ENCODE measurements around the gene OR2F1. TPM values are rescaled to one million over a fixed set of nuclear protein-coding genes. Genes with fewer than 3 reads are reported as not detected.

The OR2F1 gene
- total RNA-seq, 4 donors from 2014 or later: not detected

DNA sequence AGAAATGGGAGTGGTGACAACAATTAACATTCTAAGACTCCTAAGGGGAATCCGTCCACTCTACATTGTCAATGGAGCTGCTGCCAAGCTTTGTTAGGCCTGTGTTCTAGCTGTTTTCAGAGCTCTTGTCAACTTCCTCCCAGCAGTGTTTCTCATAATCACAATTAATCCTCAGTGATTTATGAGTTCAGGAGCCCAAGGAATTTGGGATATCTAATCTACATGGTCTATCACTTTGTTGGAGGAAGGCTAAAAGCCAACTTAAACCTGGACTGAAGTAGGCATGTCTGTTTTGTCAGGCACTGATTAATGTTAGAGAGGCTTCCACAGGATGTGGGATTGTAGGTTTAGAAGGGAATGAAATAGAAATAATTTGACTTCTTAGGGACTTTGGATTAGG, 29.8 kb upstream of the OR2F1 start:
- no peak for TF ChIP-seq POLR2A (IDR thresholded peaks at IDR 0.05)
- TF ChIP-seq, protein P1, sequence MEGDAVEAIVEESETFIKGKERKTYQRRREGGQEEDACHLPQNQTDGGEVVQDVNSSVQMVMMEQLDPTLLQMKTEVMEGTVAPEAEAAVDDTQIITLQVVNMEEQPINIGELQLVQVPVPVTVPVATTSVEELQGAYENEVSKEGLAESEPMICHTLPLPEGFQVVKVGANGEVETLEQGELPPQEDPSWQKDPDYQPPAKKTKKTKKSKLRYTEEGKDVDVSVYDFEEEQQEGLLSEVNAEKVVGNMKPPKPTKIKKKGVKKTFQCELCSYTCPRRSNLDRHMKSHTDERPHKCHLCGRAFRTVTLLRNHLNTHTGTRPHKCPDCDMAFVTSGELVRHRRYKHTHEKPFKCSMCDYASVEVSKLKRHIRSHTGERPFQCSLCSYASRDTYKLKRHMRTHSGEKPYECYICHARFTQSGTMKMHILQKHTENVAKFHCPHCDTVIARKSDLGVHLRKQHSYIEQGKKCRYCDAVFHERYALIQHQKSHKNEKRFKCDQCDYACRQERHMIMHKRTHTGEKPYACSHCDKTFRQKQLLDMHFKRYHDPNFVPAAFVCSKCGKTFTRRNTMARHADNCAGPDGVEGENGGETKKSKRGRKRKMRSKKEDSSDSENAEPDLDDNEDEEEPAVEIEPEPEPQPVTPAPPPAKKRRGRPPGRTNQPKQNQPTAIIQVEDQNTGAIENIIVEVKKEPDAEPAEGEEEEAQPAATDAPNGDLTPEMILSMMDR (IDR thresholded peaks at IDR 0.05): no peak
- intact Hi-C loops (cut with DNase I): no loop called here
- H3K4me1 ChIP-seq: no peaks in the 10 kb centered on the region
- no peaks in the 10 kb centered on the region for H3K27me3 ChIP-seq
- WGBS, 2 donors: 77 to 79% methylated on average over 1 of the region's 1 CpG
- H3K36me3 ChIP-seq: no peaks in the 10 kb centered on the region
- no peak overlapping the region for H3K4me3 ChIP-seq (replicated peaks in 1 of 3)
- H3K9me3 ChIP-seq: no peaks in the 10 kb centered on the region
- H3K27ac ChIP-seq: no peak overlapping the region
- DNase-seq: no peak

DNA sequence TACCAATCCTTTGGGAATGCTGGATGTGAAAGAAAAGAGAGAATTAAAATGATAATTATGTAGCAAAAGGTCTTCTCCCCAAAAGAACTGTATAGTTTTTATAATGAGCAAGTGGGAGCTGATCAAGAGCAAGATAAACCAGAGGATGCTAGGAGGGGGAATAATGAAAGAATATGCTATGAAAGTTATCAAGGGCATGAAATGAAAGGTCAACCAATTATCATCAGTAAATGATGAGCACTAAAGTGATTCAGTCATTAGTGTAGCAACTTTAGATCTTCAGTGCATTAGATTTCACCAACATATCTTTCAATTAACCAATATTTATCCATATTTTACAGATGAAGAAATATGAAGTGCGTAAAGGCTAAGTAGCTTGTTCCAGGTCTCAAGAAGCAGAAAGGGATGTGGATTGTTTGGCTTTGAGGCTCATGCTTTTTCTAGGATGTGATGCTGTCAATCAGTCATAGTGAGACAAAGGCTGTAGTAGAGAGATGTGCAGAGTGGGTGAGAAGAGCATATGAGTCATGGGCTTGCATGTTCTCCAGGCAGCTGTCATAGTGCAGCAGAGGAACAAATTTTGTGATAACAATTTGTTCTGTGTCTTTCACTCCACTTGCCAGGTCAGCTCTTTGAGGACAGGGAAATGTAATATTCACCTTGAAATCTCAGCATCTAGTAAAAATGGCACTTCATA, 25.3 kb upstream of the OR2F1 start:
- Histone ChIP-seq H3K4me1 (no peaks in the 10 kb centered on the region), H3K27ac (no peak overlapping the region), H3K9me3 (no peaks in the 10 kb centered on the region), H3K4me3 (replicated peaks in 1 of 3) (no peak overlapping the region), H3K36me3 (no peaks in the 10 kb centered on the region), H3K27me3 (no peaks in the 10 kb centered on the region)
- TF ChIP-seq, protein P1 (IDR thresholded peaks at IDR 0.05): no peak
- TF ChIP-seq POLR2A (IDR thresholded peaks at IDR 0.05): no peak
- no peak for DNase-seq
- WGBS, 2 donors: 91 to 98% methylated on average over 1 of the region's 1 CpG
- intact Hi-C loops (cut with DNase I): no loop called here

DNA sequence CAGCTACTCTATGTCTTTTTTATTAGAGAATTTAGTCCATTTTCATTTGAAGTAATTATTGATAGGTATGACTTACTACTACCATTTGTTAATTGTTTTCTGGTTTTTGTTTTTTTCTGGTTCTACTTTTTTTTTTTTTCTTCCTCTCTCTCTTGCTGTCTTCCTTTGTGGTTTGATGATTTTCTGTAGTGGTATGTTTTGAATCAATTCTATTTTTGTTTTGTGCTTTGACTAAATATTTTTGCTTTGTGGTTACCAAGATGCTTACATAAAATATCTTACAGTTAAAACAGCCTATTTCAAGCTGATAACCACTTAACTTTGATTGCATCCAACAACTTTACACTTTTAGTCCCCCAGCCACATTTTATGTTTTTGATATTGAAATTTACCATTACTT, 22.9 kb upstream of the OR2F1 start:
- no peak for DNase-seq
- Histone ChIP-seq H3K27ac (no peak overlapping the region), H3K36me3 (no peaks in the 10 kb centered on the region), H3K4me3 (replicated peaks in 1 of 3) (no peak overlapping the region), H3K4me1 (no peaks in the 10 kb centered on the region), H3K27me3 (no peaks in the 10 kb centered on the region), H3K9me3 (no peaks in the 10 kb centered on the region)
- intact Hi-C loops (cut with DNase I): no loop called here
- TF ChIP-seq, protein P1 (IDR thresholded peaks at IDR 0.05): no peak
- no peak for TF ChIP-seq POLR2A (IDR thresholded peaks at IDR 0.05)

DNA sequence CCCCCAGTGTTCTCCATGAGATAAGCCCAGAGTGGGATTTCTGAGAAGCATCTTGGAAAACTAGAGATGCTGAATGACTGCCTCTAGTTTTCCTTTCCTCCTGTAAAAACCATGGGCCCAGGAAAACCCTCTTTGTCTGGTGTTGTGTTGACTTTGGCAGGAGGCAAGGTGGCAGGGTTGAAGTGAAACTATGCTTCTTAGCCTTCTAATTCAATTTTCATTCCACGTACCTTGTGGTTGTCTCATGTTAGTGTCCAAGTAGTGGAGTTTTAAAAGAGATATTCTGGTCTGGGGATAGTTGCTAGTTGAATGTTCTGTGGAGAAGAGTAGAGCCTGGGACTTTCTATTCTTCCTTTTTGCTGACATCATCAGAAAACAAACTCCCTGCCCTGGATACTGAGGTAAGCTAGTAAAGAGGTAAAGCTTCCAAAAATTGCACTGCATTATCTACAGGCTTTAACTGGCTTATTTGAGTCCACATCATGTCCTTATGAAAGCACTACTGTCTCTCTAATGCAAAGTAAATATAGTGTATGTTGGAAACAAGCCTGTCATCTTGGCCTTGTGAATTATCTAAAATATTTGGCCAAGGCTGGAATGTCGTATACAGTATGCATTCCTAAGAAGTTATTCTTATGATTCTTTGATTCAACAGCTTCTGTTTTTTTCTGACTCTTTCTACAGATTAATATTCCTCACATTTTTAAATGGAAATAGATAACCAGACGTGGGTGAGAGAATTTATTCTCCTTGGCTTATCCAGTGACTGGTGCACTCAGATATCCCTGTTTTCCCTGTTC, 19.9 kb upstream of the OR2F1 start, which contains the start of gene OR2F2:
Gene OR2F2 (plus strand): TSS at position 708 of the 800 bp plus-strand sequence. CDS start 0 bp downstream, at position 708.
- no peak within 1 kb of the TSS for H3K27ac ChIP-seq

More for the DNA sequence above, 19.9 kb upstream of the OR2F1 start, which contains the start of gene OR2F2:
- TF ChIP-seq, protein P1 (IDR thresholded peaks at IDR 0.05): no peak
- TF ChIP-seq POLR2A (IDR thresholded peaks at IDR 0.05): no peak
- Histone ChIP-seq H3K27me3 (no peaks in the 10 kb centered on the region), H3K36me3 (no peaks in the 10 kb centered on the region), H3K9me3 (no peaks in the 10 kb centered on the region), H3K4me1 (no peaks in the 10 kb centered on the region), H3K4me3 (replicated peaks in 1 of 3) (no peak within 1 kb of the TSS)
- WGBS, 2 donors: 82 to 88% methylated on average over 3 of the region's 3 CpGs
- no peak for DNase-seq
- intact Hi-C loops (cut with DNase I): no loop called here
